ENCODE results near the gene THSD4. TPM values are rescaled to one million over a fixed set of nuclear protein-coding genes. Genes with fewer than 3 reads are reported as not detected.

Gene THSD4
- total and polyA plus RNA-seq, 2 of the 4 experiments (the other 2 are of a cell fraction): 25.5 to 31.1 TPM

GRCh38 chr15:71508081-71508682 lies 392.9 kb downstream of the THSD4 start:
- H3K4me2 ChIP-seq (ENCODE audit: low read depth, low read length): no peak overlapping the region
- H3K4me3 ChIP-seq (ENCODE audit: insufficient read depth, low read depth, low read length): no peak overlapping the region
- H3K4ac ChIP-seq (ENCODE audit: low read depth, low read length): no peak overlapping the region
- no TSS peak for BruUV-seq (replicated peaks)
- H2BK15ac ChIP-seq (ENCODE audit: low read depth, low read length): no peak overlapping the region
- in situ Hi-C loops (cut with MboI; ENCODE audit: low sequenced_read_pairs): no loop called here
- dilution Hi-C loops (cut with HindIII; ENCODE audit: low sequenced_read_pairs, unreplicated experiment): no loop called here
- H4K8ac ChIP-seq (ENCODE audit: low read depth in 2 of 2, low read length in 2 of 2): no peak overlapping the region
- peaks cover 3% of the 10 kb centered on the region; the same call in 1 of the 2 replicates for H3K9me1 ChIP-seq (ENCODE audit: insufficient read depth, low read length)
- H3K14ac ChIP-seq (replicated peaks; ENCODE audit: low read depth, low read length): no peak overlapping the region
- no peak overlapping the region for H3K18ac ChIP-seq (ENCODE audit: low read depth, low read length)
- no peak overlapping the region for H2BK120ac ChIP-seq (ENCODE audit: low read depth, low read length)
- TF ChIP-seq RCOR1 (IDR thresholded peaks at IDR 0.05; ENCODE audit: insufficient replicate concordance, low read length): no peak
- TF ChIP-seq USF2 (IDR thresholded peaks at IDR 0.05; ENCODE audit: low read depth, low read length): no peak
- TF ChIP-seq RAD21 (IDR thresholded peaks at IDR 0.05; ENCODE audit: low read length): no peak
- no peak for TF ChIP-seq RFX5 (IDR thresholded peaks at IDR 0.05; ENCODE audit: low read depth, low read length)
- no peak for TF ChIP-seq MAZ (IDR thresholded peaks at IDR 0.05; ENCODE audit: borderline replicate concordance, low read depth, low read length)
- TF ChIP-seq NFE2L2 (IDR thresholded peaks at IDR 0.05; ENCODE audit: low read depth, low read length): no peak
- no peak for TF ChIP-seq FOS (IDR thresholded peaks at IDR 0.05; ENCODE audit: low read depth, low read length)
- TF ChIP-seq BHLHE40 (IDR thresholded peaks at IDR 0.05; ENCODE audit: low read depth, low read length): no peak
- TF ChIP-seq CTCF (conservative IDR thresholded peaks at IDR 0.05; ENCODE audit: low read depth, low read length): no peak
- no peak for TF ChIP-seq POLR2A (IDR thresholded peaks at IDR 0.05; ENCODE audit: low read depth, low read length)
- TF ChIP-seq MXI1 (IDR thresholded peaks at IDR 0.05; ENCODE audit: borderline replicate concordance, low read depth, low read length): no peak
- no peak for TF ChIP-seq CEBPB (IDR thresholded peaks at IDR 0.05; ENCODE audit: low read depth, low read length)
- TF ChIP-seq ELK1 (IDR thresholded peaks at IDR 0.05; ENCODE audit: borderline replicate concordance, low read depth, low read length): no peak
- no peak for TF ChIP-seq CHD1 (IDR thresholded peaks at IDR 0.05; ENCODE audit: low read depth, low read length)
- no peak for TF ChIP-seq SMC3 (IDR thresholded peaks at IDR 0.05; ENCODE audit: low read depth, low read length)
- H2AFZ ChIP-seq (replicated peaks; ENCODE audit: low read length, poor library complexity): no peak overlapping the region
- H2AK9ac ChIP-seq (replicated peaks; ENCODE audit: low read depth, low read length, poor library complexity): no peak overlapping the region
- H3K27ac ChIP-seq (ENCODE audit: insufficient read depth, low read length): no peak overlapping the region
- H3K9me3 ChIP-seq (ENCODE audit: control insufficient read depth, insufficient read depth, low read length): no peaks in the 10 kb centered on the region
- H3K56ac ChIP-seq (ENCODE audit: extremely low read depth, insufficient read depth, low read length): no peak overlapping the region
- no peak overlapping the region for H2AK5ac ChIP-seq (ENCODE audit: low read depth, low read length)
- ChIA-PET CTCF (no interaction called here), POLR2A (ENCODE audit: unreplicated experiment) (no interaction called here)
- 80% methylated on average over 1 of the region's 4 CpGs; no CpG with 5 or more reads in 1 of the 2 experiments for WGBS, 2 experiments (ENCODE audit: extremely low coverage in 2 of 2, insufficient read length in 1 of 2)
- 0 out of 2 replicates have a peak, but pooled peaks cover 4% of the 10 kb centered on the region for H3K4me1 ChIP-seq (ENCODE audit: control insufficient read depth, insufficient read depth, low read length)
- DNase-seq (no peak), ATAC-seq (ENCODE audit: low read depth) (no peak)
- H2BK20ac ChIP-seq (ENCODE audit: low read depth, low read length): no peak overlapping the region
- H3K27me3 ChIP-seq (ENCODE audit: control insufficient read depth, insufficient read depth, low read length): no peaks in the 10 kb centered on the region
- peaks cover 2% of the 10 kb centered on the region; the same call in 1 of the 2 replicates for H3K36me3 ChIP-seq (ENCODE audit: control insufficient read depth, insufficient read depth, low read length)
- no peak overlapping the region for H4K5ac ChIP-seq (ENCODE audit: low read depth, low read length)
- intact Hi-C loops (cut with micrococcal nuclease): no loop called here
- H4K20me1 ChIP-seq (ENCODE audit: insufficient read depth, low read length): peaks cover 20% of the 10 kb centered on the region; the same call in 1 of the 2 replicates
- no peak overlapping the region for H2BK5ac ChIP-seq (ENCODE audit: low read depth, low read length, poor library complexity, severe bottlenecking)
- no peak overlapping the region for H3K23ac ChIP-seq (ENCODE audit: low read depth, low read length)
- H4K91ac ChIP-seq (ENCODE audit: insufficient read depth, low read depth, low read length): no peak overlapping the region
- H3K79me1 ChIP-seq (ENCODE audit: low read depth in 1 of 2, low read length in 2 of 2): peaks cover 8 to 13% of the 10 kb centered on the region in 2 experiments; a peak in 3 of 4 replicates
- no peak overlapping the region for H3K9ac ChIP-seq (ENCODE audit: low read depth, low read length)

Measured in IMR-90 (cell line).